OCI-LY3 (cell line): Measurements from ENCODE around the gene ABHD17A.

Source experiments
- H2AFZ ChIP-seq: fragments of 200-600, 300-600 bp; shearing (Covaris generic); 2 replicates; pipeline ENCODE4 v1.6.0; 2014; ENCODE audit warnings: antibody characterized with exemption, low read depth, low read length
- H3K27ac ChIP-seq: fragments of 200-600, 300-600 bp; sonication (generic); 2 replicates; pipeline ENCODE4 v1.5.1; 2014; ENCODE audit warnings: mild to moderate bottlenecking, low read length, moderate library complexity, mixed read lengths
- H3K27me3 ChIP-seq: fragments of 200-600, 300-600 bp; sonication (generic); 2 replicates; pipeline ENCODE4 v1.6.1; 2014; ENCODE audit warnings: low read depth, low read length, mixed read lengths
- H3K36me3 ChIP-seq: fragments of 200-600, 300-600 bp; sonication (generic); replicated peaks from 2 replicates; pipeline ENCODE3; 2014; ENCODE audit warnings: low read depth, low read length, mixed read lengths
- H3K4me1 ChIP-seq: fragments of 300-600, 200-600 bp; sonication (generic); 2 replicates; pipeline ENCODE4 v1.6.1; 2014; ENCODE audit warnings: low read length, mixed read lengths
- H3K4me2 ChIP-seq: fragments of 200-600, 300-600 bp; sonication (generic); 2 replicates; pipeline ENCODE4 v1.6.1; 2014; ENCODE audit warnings: low read length, mixed read lengths
- H3K4me3 ChIP-seq: fragments of 300-600, 200-600 bp; sonication (generic); 2 replicates; pipeline ENCODE4 v1.5.1; 2014; ENCODE audit warnings: antibody characterized with exemption, mild to moderate bottlenecking, low read length, moderate library complexity
- H3K79me2 ChIP-seq: fragments of 300-600, 200-600 bp; shearing (Covaris generic); 2 replicates; pipeline ENCODE4 v1.6.1; 2014; ENCODE audit warnings: mild to moderate bottlenecking, low read length, mixed read lengths
- H3K9ac ChIP-seq: fragments of 300-600, 200-600 bp; shearing (Covaris generic); 2 replicates; pipeline ENCODE4 v1.6.0; 2014; ENCODE audit warnings: mild to moderate bottlenecking, low read length, moderate library complexity
- H3K9me3 ChIP-seq: fragments of 200-600, 300-600 bp; shearing (Covaris generic); 2 replicates; pipeline ENCODE4 v1.6.1; 2014; ENCODE audit warnings: low read length, mixed read lengths; ENCODE audit not compliant: insufficient read depth
- H4K20me1 ChIP-seq: fragments of 200-600, 300-600 bp; sonication (generic); 2 replicates; pipeline ENCODE4 v1.6.1; 2016; ENCODE audit warnings: low read length, mixed read lengths; ENCODE audit not compliant: insufficient read depth
- CTCF ChIP-seq: fragments of 200-600, 300-600 bp; sonication (generic); IDR thresholded peaks from 2 replicates; pipeline ENCODE4 v1.5.1; 2014; ENCODE audit warnings: antibody characterized with exemption, low read length, low read depth
- EZH2phosphoT487 ChIP-seq: fragments of 200-600 bp; shearing (Covaris generic); IDR thresholded peaks from 2 replicates; pipeline ENCODE4 v1.6.1; 2018; ENCODE audit warnings: antibody characterized with exemption, mixed run types, low read depth

ABHD17A gene

GRCh38 chr19:1884719-1885334, 469 bp downstream of the ABHD17A start:
- Histone ChIP-seq H3K4me2 (peak overlapping the region; percentile 79), H3K4me3 (peak overlapping the region; percentile 96), H3K27ac (no peak overlapping the region), H3K36me3 (no peaks in the 10 kb centered on the region), H4K20me1 (peaks cover 32% of the 10 kb centered on the region), H3K9ac (peak overlapping the region; percentile 87), H3K27me3 (no peaks in the 10 kb centered on the region), H2AFZ (no peak overlapping the region), H3K4me1 (peaks cover 23% of the 10 kb centered on the region), H3K79me2 (peaks cover 47% of the 10 kb centered on the region), H3K9me3 (no peaks in the 10 kb centered on the region)
- TF ChIP-seq CTCF (no peak), EZH2phosphoT487 (no peak)

GRCh38 chr19:1884291-1884718, 991 bp downstream of the ABHD17A start:
- no peaks in the 10 kb centered on the region for H3K27me3 ChIP-seq
- no peaks in the 10 kb centered on the region for H3K36me3 ChIP-seq
- H2AFZ ChIP-seq = no peak overlapping the region
- H4K20me1 ChIP-seq = peaks cover 32% of the 10 kb centered on the region
- H3K27ac ChIP-seq = no peak overlapping the region
- H3K9me3 ChIP-seq = no peaks in the 10 kb centered on the region
- H3K9ac ChIP-seq = peak overlapping the region; percentile 87
- peaks cover 47% of the 10 kb centered on the region for H3K79me2 ChIP-seq
- H3K4me2 ChIP-seq = peak overlapping the region; percentile 79
- peak overlapping the region; percentile 96 for H3K4me3 ChIP-seq
- TF ChIP-seq CTCF (no peak), EZH2phosphoT487 (no peak)
- H3K4me1 ChIP-seq = peaks cover 23% of the 10 kb centered on the region

- Histone ChIP-seq H3K4me2 (peak overlapping the region; percentile 79), H3K27me3 (no peaks in the 10 kb centered on the region), H3K36me3 (no peaks in the 10 kb centered on the region), H4K20me1 (peaks cover 32% of the 10 kb centered on the region), H3K4me3 (peak overlapping the region; percentile 96), H3K4me1 (peaks cover 23% of the 10 kb centered on the region), H2AFZ (no peak overlapping the region), H3K27ac (no peak overlapping the region), H3K9me3 (no peaks in the 10 kb centered on the region), H3K9ac (peak overlapping the region; percentile 87), H3K79me2 (peaks cover 47% of the 10 kb centered on the region)
- no peak for TF ChIP-seq CTCF
- TF ChIP-seq EZH2phosphoT487 = no peak
These were observed 1.5 kb downstream of the ABHD17A start for GRCh38 chr19:1883784-1884183.

GRCh38 chr19:1882786-1883692, 2.3 kb downstream of the ABHD17A start:
- no peak overlapping the region for H3K9ac ChIP-seq
- H3K79me2 ChIP-seq = peaks cover 47% of the 10 kb centered on the region

More at GRCh38 chr19:1882786-1883692, 2.3 kb downstream of the ABHD17A start:
- H3K36me3 ChIP-seq = no peaks in the 10 kb centered on the region
- H3K4me1 ChIP-seq = peaks cover 23% of the 10 kb centered on the region
- no peak overlapping the region for H3K4me3 ChIP-seq
- H4K20me1 ChIP-seq = peaks cover 32% of the 10 kb centered on the region
- H3K27me3 ChIP-seq = no peaks in the 10 kb centered on the region
- no peak overlapping the region for H2AFZ ChIP-seq
- no peaks in the 10 kb centered on the region for H3K9me3 ChIP-seq
- TF ChIP-seq EZH2phosphoT487 (no peak), CTCF (no peak)
- peak overlapping the region; percentile 79; the same call in 1 of the 2 replicates for H3K4me2 ChIP-seq
- no peak overlapping the region for H3K27ac ChIP-seq
